HepG2 (cell line): ENCODE results near the gene FAM174A. TPM values are rescaled to one million over a fixed set of nuclear protein-coding genes. Genes with fewer than 3 reads are reported as not detected.

Experiments
- ATAC-seq: fragments of 200-7000 bp; cut with Tn5 transposase; 3 replicates; pipeline ENCODE4 v1.9.1; 2020; ENCODE audit warnings: mild to moderate bottlenecking, moderate library complexity
- BruUV-seq: library from RNA; stranded (reverse); fragments of 400-500 nt; replicated peaks from 2 replicates; lab custom pipeline; 2021; lab: Mats Ljungman, UMichigan
- CTCF ChIA-PET: fragments of 300-600 bp; formaldehyde crosslinking; extraction: SDS; loops from one replicate; lab custom pipeline; 2021; ENCODE audit warnings: low total read pairs, inconsistent platforms, low intra/inter-chr PET ratio; lab: Yijun Ruan, JAX
- POLR2A ChIA-PET: fragments of 350-600 bp; sonication (Branson Sonifier 250); formaldehyde crosslinking; loops from one replicate; lab custom pipeline; 2020; ENCODE audit warnings: antibody characterized with exemption, inconsistent platforms; lab: Yijun Ruan, JAX
- DNase-seq: peaks from one replicate; pipeline ENCODE4 v3.0.0-alpha.2; 2015; ENCODE audit warnings: low spot score
- FAIRE-seq: peaks from 3 replicates; lab custom pipeline; 2011; peaks lifted over from hg19 to GRCh38; lab: Jason Lieb, UNC
- H2AFZ ChIP-seq: one replicate; pipeline ENCODE4 v1.6.1; 2011; ENCODE audit warnings: low read length, inconsistent platforms
- H3K27ac ChIP-seq: fragments of 300-600 bp; 3 replicates; pipeline ENCODE4 v1.8.0; 2011; ENCODE audit warnings: mixed run types, mild to moderate bottlenecking, mixed read lengths, low read length, inconsistent platforms; ENCODE audit not compliant: insufficient read depth; ENCODE audit errors: extremely low read length
- H3K27me3 ChIP-seq, 2 experiments: fragments of 200-600 bp in 1 of 2; 2 replicates in 1 of 2; 3 replicates in 1 of 2; pipeline versions ENCODE4 v1.6.0 to v1.8.0; 2011; ENCODE audit warnings: low read length in 2 of 2, mild to moderate bottlenecking in 2 of 2, moderate library complexity in 2 of 2, inconsistent platforms in 1 of 2; ENCODE audit not compliant: insufficient read depth in 2 of 2, control insufficient read depth in 1 of 2
- H3K36me3 ChIP-seq, 2 experiments: fragments of 200-600 bp in 1 of 2; replicated peaks in 1 of 2; 2 replicates in 1 of 2; 3 replicates in 1 of 2; pipeline versions ENCODE4 v1.5.1 to v1.8.0; 2011; ENCODE audit warnings: low read length in 2 of 2, inconsistent platforms in 1 of 2; ENCODE audit not compliant: insufficient read depth in 2 of 2, control insufficient read depth in 1 of 2
- H3K4me1 ChIP-seq: 2 replicates; pipeline ENCODE4 v1.5.1; 2012; ENCODE audit warnings: low read length, inconsistent platforms; ENCODE audit not compliant: insufficient read depth
- H3K4me2 ChIP-seq: 2 replicates; pipeline ENCODE4 v1.6.0; 2011; ENCODE audit warnings: low read depth, low read length, inconsistent platforms
- H3K4me3 ChIP-seq, 3 experiments: fragments of 200-600 bp in 1 of 3; sonication (generic), shearing (Covaris generic) in 1 of 3; replicated peaks in 1 of 3; 2 replicates each; pipeline ENCODE4 v1.5.1; 2011 to 2016; ENCODE audit warnings: low read length in 3 of 3, inconsistent platforms in 2 of 3, low read depth in 2 of 3, mild to moderate bottlenecking in 2 of 3, control low read depth in 1 of 3, mixed read lengths in 1 of 3; ENCODE audit not compliant: insufficient read depth in 1 of 3
- H3K79me2 ChIP-seq: one replicate; pipeline ENCODE4 v1.6.1; 2011; ENCODE audit warnings: low read length, inconsistent platforms; ENCODE audit not compliant: insufficient read depth
- H3K9ac ChIP-seq: 2 replicates; pipeline ENCODE4 v1.6.0; 2011; ENCODE audit warnings: mild to moderate bottlenecking, low read depth, low read length, inconsistent platforms; ENCODE audit not compliant: insufficient read depth
- H3K9me3 ChIP-seq: 2 replicates; pipeline ENCODE4 v1.5.1; 2012; ENCODE audit warnings: mild to moderate bottlenecking, low read length
- H4K20me1 ChIP-seq: 2 replicates; pipeline ENCODE4 v1.6.0; 2011; ENCODE audit warnings: inconsistent platforms, mild to moderate bottlenecking, low read length, moderate library complexity; ENCODE audit not compliant: insufficient read depth
- CEBPB ChIP-seq: IDR thresholded peaks from 2 replicates; pipeline ENCODE4 v1.6.1; 2011; ENCODE audit warnings: low read depth, low read length, improper control_type of control experiment, borderline replicate concordance
- GPN1 ChIP-seq: sonication (generic); formaldehyde crosslinking; IDR thresholded peaks from 2 replicates; pipeline ENCODE4 v1.5.1; 2020; ENCODE audit warnings: missing genetic modification reagents, borderline replicate concordance
- KDM1A ChIP-seq: IDR thresholded peaks from 2 replicates; pipeline ENCODE4 v1.6.1; 2016; ENCODE audit warnings: missing compliant biosample characterization
- KDM6A ChIP-seq: IDR thresholded peaks from 2 replicates; pipeline ENCODE4 v1.6.1; 2016; ENCODE audit warnings: low read depth
- NFKB2 ChIP-seq: sonication (generic); formaldehyde crosslinking; IDR thresholded peaks from 2 replicates; pipeline ENCODE4 v1.4.0; 2020; ENCODE audit warnings: missing genetic modification reagents, borderline replicate concordance
- ONECUT2 ChIP-seq: sonication (generic); formaldehyde crosslinking; IDR thresholded peaks from 2 replicates; pipeline ENCODE4 v1.4.0; 2020; ENCODE audit warnings: missing genetic modification reagents
- SMAD1 ChIP-seq: sonication (generic); formaldehyde crosslinking; IDR thresholded peaks from 2 replicates; pipeline ENCODE4 v1.4.0; 2020; ENCODE audit warnings: missing genetic modification reagents, low read depth, mild to moderate bottlenecking, borderline replicate concordance
- ZFY ChIP-seq: sonication (generic); formaldehyde crosslinking; IDR thresholded peaks from 2 replicates; pipeline ENCODE4 v1.4.0; 2020; ENCODE audit warnings: missing genetic modification reagents
- ZNF329 ChIP-seq: sonication (generic); formaldehyde crosslinking; IDR thresholded peaks from 2 replicates; pipeline ENCODE4 v1.9.0; 2021; ENCODE audit warnings: low read depth, mild to moderate bottlenecking, missing genetic modification reagents
- ZNF512 ChIP-seq: sonication (generic); formaldehyde crosslinking; IDR thresholded peaks from 2 replicates; pipeline ENCODE4 v1.4.0; 2020; ENCODE audit warnings: mild to moderate bottlenecking, missing genetic modification reagents
- ZNF761 ChIP-seq: sonication (generic); formaldehyde crosslinking; conservative IDR thresholded peaks from 2 replicates; pipeline ENCODE4 v1.4.0; 2020; ENCODE audit warnings: mild to moderate bottlenecking, missing genetic modification reagents
- ZNF773 ChIP-seq: sonication (generic); formaldehyde crosslinking; IDR thresholded peaks from 2 replicates; pipeline ENCODE4 v1.4.0; 2020; ENCODE audit warnings: missing genetic modification reagents, borderline replicate concordance
- WGBS: methylation state at CpG from one replicate; pipeline ENCODE4 v1.1.6; 2017; ENCODE audit warnings: low lambda C conversion rate; 5-methylcytosine and 5-hydroxymethylcytosine counted together
- in situ Hi-C: cut with HindIII; loops from 2 replicates; pipeline ENCODE4 v1.10.0; 2017; ENCODE audit warnings: low pct_unique_long_range_greater_than_20kb; ENCODE audit not compliant: extremely low pct_ligation_motif_present
- intact Hi-C: fragments of 100-400 bp; cut with micrococcal nuclease; formaldehyde crosslinking; loops from one replicate; pipeline ENCODE4 v1.10.0; 2022; ENCODE audit not compliant: unreplicated experiment
- polyA plus RNA-seq, 8 experiments: library from polyadenylated mRNA; depleted of rRNA in 3 of 8; stranded (reverse) in 7 of 8; unstranded in 1 of 8; fragments of >200 nt; fragmentation: Illumina TruSeq in 4 of 8; extraction: Trizol in 4 of 8; gene quantifications; 2 replicates each; pipeline versions ENCODE4 v1.2.1 to v1.2.3, GENCODE V29; 2011 to 2016; ENCODE audit warnings: low read depth in 4 of 8, missing spikeins in 1 of 8, mixed read lengths in 1 of 8; ENCODE audit not compliant: insufficient read depth in 1 of 8
- total RNA-seq, 5 experiments: library from RNA; depleted of rRNA; stranded (reverse); fragments of >200 nt; fragmentation: Illumina TruSeq; extraction: Trizol; gene quantifications; 2 replicates each; pipeline ENCODE4 v1.2.3, GENCODE V29; 2016; ENCODE audit warnings: low read depth in 1 of 5

The FAM174A gene
- total and polyA plus RNA-seq, 2 of the 13 experiments (the other 11 are each of a cell fraction or from before 2014, with no cell fraction given): 6.8 to 7.8 TPM

GRCh38 chr5:100560860-100561259, 25.7 kb downstream of the FAM174A start:
- POLR2A ChIA-PET: no interaction called here
- no peak overlapping the region for H3K27ac ChIP-seq

More at GRCh38 chr5:100560860-100561259, 25.7 kb downstream of the FAM174A start:
- Histone ChIP-seq H3K36me3 (0 out of 5 replicates have a peak, but pooled peaks cover 0 to 2% of the 10 kb centered on the region in 2 experiments), H3K4me3 (no peak overlapping the region), H3K79me2 (no peaks in the 10 kb centered on the region), H3K9ac (no peak overlapping the region), H3K4me2 (no peak overlapping the region), H4K20me1 (no peaks in the 10 kb centered on the region), H3K4me1 (peaks cover 8% of the 10 kb centered on the region; the same call in 1 of the 2 replicates), H3K27me3 (no peaks in the 10 kb centered on the region), H2AFZ (no peak overlapping the region), H3K9me3 (no peaks in the 10 kb centered on the region)
- DNase-seq (no peak), ATAC-seq (no peak), FAIRE-seq (no peak)
- CTCF ChIA-PET: no interaction called here
- no TSS peak for BruUV-seq
- intact Hi-C loops (no loop called here), in situ Hi-C loops (no loop called here)
- no peak for TF ChIP-seq ZFY (CRISPR knock-in tag)
- TF ChIP-seq ZNF512 (CRISPR knock-in tag): no peak
- TF ChIP-seq ONECUT2 (CRISPR knock-in tag): no peak
- no peak for TF ChIP-seq SMAD1 (CRISPR knock-in tag)
- no peak for TF ChIP-seq ZNF761
- TF ChIP-seq KDM1A (CRISPR knock-in tag): no peak
- TF ChIP-seq KDM6A (CRISPR knock-in tag): no peak
- no peak for TF ChIP-seq CEBPB
- TF ChIP-seq NFKB2 (CRISPR knock-in tag): no peak
- no peak for TF ChIP-seq ZNF329 (CRISPR knock-in tag)
- no peak for TF ChIP-seq ZNF773 (CRISPR knock-in tag)
- no peak for TF ChIP-seq GPN1
- 100% methylated on average over 1 of the region's 1 CpG for WGBS
